Measurements from ENCODE around the gene COX5A.
"Not testable (repeated sequence)": the region's sequence is repeated elsewhere in the genome, so short reads cannot be mapped to it uniquely, and the experiment has no call there.

COX5A gene

DNA sequence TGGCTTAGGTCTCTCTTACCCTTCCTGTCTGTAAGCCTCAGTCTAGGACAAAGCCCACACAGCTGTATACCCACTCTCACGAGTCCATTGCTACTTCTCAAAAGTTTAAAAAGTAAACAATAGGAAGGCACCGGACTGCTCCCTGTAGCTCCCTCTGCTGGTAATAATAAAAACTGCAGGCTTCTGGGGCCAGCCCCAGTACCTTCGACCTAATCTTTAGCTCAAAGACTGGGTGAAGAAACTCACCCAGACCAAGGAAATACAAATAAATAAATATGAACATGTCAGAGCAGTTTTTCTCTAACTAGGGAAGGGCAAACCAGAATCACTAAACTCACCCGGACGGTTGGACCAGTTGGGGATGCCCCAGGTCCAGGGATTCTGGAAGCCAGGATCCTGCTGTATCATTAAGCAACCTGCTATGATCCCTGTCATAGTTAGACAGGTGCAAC is 36.2 kb downstream of the COX5A start:
- peak; percentile 70 for DNase-seq (ENCODE audit: low spot score)

DNA sequence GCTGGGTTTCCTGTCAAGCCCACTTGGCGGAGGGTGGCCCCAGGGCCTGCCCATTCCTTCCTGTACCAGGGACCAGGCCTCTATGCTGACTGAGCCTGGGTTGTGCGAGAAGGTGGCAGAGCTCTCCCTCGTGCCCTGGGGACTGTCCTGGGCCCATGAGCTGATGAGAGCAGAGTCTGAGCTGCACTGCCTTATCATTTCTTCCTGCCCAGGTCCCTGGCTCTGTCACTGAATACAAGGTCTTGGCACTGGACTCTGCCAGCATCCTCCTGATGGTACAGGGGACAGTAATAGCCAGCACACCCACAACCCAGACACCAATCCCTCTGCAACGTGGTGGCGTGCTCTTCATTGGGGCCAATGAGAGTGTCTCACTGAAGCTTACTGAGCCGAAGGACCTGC is 40.6 kb downstream of the COX5A start:
- DNase-seq (ENCODE audit: low spot score) = no peak

DNA sequence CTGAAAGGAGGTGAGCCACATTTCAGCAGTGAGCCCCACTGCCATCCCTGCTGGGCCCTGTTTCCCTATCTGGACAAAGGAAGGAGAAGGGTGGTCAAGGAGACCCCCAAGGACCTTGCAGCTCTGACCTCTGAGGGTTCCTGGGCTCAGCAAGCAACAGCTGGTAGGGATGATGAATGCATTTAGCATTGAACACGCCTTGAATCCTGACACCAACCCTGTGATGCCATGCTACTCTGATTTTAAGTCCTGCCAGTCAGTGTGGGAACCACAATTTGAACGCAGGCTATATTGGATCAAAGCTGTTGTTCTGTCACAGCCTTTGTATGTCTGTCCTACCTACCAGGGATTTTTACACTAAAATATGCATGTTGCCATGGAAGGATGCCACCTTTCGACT is 41.6 kb downstream of the COX5A start:
- no peak for DNase-seq (ENCODE audit: low spot score)

DNA sequence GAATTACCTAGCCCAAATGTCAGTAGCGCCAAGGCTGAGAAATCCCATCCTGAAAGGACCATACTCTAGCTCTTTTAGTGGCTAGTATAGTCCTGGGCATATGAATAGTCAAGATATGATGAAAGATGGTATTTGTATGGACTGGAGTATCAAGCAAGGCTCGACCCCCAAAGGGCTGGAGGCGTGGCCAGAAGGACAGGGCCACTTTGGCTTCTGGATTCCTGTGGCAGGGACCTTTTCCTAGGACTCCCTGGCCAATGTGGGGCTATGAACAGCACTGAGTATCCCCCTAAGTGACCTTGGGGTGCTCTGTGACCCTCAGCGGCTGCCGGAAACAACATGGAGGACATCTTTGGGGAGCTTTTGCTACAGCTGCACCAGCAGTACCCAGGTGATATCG is 42.0 kb downstream of the COX5A start:
- no peak for DNase-seq (ENCODE audit: low spot score)

DNA sequence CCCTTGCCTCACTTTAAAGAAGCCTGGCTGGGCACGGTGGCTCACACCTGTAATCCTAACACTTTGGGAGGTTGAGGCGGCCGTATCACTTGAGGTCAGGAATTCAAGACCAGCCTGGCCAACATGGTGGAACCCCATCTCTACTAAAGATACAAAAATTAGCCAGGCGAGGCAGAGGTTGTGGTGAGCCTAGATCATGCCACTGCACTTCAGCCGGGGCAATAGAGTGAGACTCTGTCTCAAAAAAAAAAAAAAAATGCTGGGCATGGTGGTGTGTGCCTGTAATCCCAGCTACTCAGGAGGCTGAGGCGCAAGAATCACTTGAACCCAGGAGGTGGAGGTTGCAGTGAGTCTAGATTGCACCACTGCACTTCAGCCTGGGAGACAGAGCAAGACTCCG is 43.5 kb downstream of the COX5A start:
- not testable (repeated sequence) for DNase-seq (ENCODE audit: low spot score)

DNA sequence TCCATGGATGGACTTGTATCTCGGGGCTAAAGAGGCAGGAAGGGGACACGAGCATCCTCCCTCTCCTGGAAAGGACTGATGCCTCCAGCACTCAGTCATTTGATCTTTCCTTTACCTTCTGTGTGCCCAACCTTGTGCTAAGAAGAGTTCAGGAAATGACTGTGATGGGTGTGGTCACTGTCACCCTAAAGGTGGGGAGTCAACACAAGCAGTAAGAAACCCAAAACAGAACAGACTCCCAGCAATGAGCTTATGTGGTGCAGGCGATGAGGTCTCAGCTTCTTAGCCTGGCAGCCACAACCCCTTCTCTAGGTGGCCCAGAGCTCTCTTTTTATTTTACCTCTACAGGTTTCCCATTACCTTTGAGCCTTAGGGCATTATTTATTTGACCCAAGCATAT is 44.2 kb downstream of the COX5A start:
- no peak for DNase-seq (ENCODE audit: low spot score)

DNA sequence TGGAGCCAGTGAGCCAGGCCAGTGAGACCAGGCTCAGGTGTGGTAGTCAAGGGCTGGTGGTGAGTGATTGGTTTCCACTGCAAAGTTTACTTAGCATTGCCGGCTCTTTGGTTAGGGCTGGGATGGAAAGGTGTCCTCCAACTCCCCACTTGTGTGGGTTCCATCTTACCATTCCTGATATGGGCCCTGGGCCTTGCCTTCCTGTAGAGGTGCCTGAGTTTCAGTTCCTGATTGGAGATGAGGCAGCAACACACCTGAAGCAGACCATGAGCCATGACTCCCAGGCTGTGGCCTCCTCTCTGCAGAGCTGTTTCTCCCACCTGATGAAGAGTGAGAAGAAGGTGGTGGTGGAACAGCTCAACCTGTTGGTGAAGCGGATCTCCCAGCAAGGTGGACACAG is 44.9 kb downstream of the COX5A start:
- DNase-seq (ENCODE audit: low spot score) = no peak

DNA sequence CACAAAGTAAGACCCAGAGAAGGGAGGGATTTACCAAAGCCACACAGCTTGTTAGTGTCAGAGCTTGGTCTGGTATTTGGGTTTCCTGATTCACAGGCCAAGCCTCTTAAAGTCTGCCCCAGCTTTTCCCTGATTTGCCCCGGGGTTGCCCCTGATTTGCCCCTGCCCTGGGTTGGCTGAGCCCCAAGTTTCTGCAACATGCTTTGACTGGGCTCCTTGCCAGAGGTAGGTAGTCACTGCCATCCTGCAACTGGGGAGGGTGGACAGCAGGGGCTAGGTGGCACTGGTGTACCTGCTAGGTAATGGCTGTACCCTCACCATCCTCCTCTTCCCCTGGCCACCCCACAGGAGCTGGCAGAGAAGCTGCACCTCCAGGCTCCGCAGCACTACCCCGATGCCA is 45.6 kb downstream of the COX5A start:
- DNase-seq (ENCODE audit: low spot score) = no peak

DNA sequence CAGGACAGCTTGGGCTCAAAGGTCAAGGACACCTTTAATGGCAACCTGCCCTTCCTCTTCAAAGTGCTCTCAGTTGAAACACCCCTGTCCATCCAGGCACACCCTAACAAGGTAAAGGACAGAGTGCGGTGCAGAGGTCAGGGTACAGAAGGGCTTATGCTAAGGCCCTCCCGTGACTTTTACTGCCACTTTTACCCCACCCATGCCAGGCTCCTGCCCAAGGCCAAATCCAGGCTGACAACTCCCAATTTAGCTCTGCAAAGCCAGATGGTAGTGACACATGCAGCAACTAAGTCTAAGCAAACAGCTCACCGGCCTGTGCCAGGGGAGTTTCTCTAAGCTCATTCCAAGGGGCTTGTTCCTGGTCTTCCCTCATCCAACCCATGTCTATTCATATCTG is 46.4 kb downstream of the COX5A start:
- DNase-seq (ENCODE audit: low spot score) = no peak

DNA sequence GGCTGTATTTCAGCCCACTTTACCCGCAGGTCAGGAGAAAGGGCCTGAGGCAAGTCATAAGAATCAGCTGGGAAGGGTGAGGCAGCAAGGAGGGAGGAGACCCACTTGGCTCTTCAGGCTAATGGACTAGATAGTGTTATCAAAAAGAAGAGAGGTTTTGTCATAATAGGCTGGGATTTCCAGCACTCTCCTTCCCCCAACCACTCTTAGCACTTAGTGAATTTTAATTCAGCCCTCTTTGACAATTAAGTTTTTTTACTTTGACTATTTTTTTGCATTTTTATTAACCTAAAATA is 47.3 kb downstream of the COX5A start:
- no peak for DNase-seq (ENCODE audit: low spot score)

DNA sequence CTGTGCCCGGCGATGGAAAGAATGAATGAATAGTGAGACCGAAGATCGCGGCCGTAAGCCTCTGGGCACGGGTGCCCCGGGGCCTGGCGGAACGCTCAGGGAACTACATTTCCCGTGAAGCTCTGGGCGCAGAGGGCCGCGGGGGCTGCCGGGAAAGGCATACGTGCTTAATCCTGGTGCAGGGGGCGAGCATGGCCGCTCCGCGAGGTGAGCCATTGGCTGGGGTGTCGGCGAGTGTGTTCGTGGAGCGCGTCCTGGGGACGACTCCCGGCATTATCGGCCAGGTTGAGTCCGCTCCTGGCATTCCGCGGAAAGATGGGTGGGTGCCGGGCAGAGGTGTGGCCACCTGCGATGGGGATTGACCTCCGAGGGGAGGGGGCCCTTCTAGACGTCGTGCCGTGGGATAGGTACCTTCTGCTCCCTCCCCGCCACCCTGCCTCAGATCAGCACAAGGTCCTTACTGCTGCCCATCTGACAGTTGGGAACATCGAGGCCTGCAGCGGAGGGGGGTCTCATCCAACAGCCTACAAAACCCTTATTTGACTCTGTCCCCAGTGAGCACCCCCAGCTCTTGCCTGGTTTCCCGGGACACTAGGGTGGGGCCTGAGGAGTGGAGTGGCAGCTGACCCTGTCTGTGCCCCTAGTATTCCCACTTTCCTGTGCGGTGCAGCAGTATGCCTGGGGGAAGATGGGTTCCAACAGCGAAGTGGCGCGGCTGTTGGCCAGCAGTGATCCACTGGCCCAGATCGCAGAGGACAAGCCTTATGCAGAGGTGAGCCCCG is 47.8 kb downstream of the COX5A start, which contains the start of gene MPI:
Gene MPI, plus strand, starts transcription at position 160 of the 782 bp plus-strand sequence. Its CDS starts 32 bp downstream, at position 192.
- DNase-seq (ENCODE audit: low spot score) = peak; percentile 91

DNA sequence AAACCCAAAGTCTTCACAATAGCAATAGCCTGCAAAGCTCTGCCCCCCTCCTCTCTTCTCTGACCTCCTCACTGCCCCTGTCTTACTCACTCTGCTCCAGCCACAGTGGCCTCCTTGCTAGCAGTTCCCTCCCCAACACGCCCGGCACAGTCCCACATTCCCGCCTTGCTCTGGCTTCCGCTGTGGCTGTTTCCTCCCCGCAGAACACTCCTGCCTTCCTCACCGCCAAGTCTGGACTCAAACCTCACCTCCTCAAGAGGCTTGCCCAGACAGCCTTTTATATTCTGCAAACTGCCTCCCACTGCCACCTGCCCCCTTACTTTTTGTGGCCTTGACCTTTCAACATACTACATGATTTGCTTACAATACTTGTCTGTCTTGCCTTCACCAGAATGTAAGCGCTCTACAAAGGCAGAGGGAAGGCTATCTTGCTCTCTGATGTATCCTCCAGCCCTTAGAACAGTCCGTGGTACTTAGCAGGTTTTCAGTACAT is 48.4 kb downstream of the COX5A start:
- DNase-seq (ENCODE audit: low spot score) = no peak

DNA sequence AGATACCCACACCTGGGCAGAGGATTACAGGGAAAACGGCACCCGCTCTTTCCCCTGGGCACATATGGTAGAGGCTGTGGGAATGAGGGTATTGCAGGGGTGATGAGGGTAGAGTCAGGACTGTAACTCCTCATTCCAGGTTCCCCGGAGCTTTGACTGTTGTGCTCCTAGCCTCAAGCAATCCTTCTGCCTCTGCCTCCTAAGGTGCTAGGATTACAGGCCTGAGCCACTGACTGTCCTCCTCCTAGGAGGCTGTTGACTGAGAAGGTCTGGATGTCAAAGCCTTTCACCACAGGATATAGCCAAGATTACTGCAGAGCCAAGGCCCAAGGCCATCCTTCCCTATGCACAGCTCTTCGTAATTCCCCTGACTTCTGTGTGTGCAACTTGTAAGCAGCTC is 49.2 kb downstream of the COX5A start:
- no peak for DNase-seq (ENCODE audit: low spot score)

DNA sequence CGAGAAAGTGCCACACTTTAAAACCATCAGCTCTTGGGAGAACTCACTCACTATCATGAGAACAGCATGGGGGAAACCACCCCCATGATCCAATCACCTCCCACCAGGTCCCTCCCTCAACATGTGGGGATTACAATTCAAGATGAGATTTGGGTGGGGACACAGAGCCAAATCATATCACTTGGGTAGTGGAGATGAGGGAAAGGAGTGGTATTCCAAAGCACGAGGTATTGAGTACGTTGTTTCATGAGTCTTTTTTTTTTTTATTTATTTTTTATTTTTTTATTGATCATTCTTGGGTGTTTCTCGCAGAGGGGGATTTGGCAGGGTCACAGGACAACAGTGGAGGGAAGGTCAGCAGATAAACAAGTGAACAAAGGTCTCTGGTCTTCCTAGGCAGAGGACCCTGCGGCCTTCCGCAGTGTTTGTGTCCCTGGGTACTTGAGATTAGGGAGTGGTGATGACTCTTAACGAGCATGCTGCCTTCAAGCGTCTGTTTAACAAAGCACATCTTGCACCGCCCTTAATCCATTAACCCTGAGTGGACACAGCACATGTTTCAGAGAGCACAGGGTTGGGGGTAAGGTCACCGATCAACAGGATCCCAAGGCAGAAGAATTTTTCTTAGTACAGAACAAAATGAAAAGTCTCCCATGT is 50.2 kb downstream of the COX5A start:
- DNase-seq (ENCODE audit: low spot score) = not testable (repeated sequence)

DNA sequence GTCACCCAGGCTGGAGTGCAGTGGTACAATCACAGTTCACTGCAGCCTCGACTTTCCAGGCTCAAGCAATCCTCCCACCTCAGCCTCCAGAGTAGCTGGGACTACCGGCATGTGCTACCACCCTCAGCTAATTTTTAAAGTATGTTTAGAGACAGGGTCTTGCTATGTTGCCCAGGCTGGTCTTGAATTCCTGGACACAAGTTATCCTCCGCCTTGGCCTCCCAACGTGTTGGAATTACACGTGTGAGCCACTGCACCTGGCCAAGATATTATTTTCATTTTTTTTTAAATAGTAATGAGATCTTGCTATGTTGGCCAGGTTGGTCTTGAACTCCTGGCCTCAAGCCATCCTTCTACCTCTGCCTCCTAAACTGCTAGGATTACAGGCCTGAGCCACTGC is 52.4 kb downstream of the COX5A start:
- no peak for DNase-seq (ENCODE audit: low spot score)

DNA sequence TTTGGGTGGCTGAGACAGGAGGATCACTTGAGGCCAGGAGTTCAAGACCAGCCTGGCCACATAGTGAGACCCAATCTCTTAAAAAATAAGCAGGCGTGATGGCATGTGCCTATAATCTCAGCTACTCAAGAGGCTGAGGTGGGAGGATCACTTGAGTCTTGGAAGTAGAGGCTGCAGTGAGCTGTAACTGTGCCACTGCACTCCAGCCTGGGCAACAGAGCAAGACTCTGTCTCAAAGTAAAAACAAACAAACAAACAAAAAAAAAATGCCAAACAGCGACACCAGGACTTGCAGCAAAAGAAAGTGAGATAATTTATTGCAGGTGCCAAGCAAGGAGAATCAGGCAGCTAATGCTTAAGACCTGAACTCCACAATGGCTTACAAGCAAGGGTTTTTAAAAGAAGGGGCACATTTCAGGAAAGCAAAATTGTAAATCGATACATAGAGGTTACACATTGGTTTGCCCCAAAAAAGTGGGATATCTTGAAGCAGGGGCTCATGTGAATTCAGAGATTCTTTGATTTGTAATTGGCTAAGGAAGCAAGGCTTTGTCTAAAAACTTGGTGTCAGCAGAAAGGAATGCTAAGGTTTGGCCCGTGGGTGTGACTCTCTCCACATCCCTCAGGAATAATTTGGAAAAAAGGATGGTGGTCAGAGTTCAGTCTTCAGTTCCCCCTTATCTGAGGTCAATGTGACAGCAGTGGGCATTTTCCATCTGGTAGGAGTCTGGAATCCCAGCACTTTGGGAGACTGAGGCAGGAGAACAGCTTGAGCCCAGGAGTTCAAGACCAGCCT is 53.2 kb downstream of the COX5A start:
- DNase-seq (ENCODE audit: low spot score) = no peak

DNA sequence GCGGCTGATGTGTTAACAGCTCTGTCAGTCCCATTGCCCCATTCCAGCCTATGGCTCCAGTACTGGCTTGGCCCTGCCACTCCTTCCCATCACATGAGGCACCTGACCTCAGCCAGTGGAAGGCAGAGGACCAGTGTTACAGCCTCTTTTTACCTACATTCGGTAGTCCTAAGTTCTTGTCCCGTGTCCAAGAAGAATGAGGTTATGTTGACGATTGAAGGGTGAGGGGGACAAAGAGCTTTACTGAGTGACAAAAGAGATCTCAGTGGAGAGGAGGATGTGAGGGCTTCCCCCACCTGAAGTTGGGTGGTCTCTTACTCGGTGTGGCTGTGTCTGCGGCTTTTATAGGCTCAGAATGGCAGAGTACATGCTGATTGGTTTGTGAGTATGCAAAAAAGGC is 55.3 kb downstream of the COX5A start:
- no peak for DNase-seq (ENCODE audit: low spot score)

DNA sequence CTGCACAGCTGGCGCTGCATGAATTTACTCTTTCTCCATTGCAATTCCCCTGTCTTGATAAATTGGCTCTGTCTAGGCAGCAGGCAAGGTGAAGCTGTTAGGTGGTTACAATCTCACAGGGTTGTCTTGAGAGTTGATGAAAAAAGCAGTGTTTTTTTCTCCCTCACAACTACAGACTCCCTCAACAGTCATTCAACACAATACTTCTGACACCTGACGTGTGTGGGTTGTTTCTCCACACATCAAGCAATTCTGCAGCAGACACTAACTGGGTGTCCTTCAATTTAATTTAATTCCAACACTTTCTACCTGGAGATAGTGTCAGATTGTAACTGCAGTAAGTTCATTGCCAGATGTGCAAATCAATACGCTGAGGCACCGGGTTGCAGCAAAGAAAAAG is 59.6 kb downstream of the COX5A start:
- no peak for DNase-seq (ENCODE audit: low spot score)

DNA sequence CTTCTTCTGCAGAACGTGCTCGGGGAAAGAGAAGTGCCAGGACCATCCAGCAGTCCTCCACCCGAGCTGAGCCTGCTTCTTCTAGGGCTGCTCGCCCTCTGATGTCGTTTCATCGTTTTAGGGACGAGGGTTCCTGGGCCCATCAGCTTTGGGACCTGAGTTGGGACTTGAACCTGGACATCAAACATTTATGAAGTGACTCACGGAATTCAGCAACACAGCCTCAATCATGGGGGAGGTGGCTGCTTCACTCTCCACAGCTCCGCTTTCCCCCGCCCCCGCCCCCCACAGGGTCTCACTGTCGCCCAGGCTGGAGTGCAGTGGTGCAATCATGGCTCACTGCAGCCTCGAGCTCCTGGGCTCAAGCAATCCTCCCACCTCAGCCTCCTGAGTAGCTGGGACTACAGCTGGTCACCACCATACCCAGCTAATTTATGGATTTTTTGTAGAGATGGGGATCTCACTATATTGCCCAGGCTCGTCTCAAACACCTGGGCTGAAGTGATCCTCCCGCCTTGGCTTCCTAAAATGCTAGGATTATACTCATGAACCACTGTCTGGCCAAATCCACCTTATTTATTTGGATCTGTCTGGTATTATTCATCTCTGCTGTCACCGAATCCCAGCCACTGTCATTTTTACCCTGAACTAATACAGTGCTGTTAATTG is 64.0 kb downstream of the COX5A start:
- peak; percentile 27 for DNase-seq (ENCODE audit: low spot score)

DNA sequence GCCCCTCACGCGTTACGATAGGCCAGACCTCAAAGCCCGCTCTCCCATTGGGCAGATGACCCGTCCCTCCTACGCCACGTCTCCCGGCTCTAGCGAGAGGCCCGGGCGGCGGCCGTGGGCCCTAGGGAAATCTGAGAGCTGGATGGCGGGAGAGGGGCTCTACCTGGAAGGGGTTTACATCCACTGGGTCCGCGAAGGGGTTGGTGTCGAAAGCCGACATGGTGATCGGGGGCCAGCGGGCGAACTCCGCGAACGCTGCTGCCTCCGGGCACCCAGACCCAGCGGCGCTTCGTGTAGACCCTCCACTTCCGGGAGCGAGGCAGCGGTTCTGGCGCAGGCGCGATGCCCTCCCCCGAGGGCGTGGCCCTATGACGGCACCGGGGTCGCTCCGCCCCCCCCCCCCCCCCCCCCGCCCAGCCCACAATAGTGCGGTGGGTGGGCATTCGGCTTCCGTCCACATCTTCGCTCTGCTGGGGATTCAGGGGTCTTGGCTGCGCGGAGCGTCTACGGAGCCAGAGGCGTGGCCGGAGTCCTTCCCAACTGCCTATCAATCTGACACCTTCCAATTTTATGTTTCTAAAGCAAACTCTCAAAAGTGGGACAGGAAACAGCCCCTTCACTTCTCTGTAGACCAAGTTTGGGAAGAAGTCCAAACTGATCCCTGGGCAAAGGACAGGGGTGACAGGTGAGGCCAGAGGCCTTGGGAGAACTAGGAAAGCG is 64.7 kb downstream of the COX5A start, which contains the start of gene SCAMP2:
Gene SCAMP2, minus strand, starts transcription at position 330 of the 720 bp plus-strand sequence. Its CDS starts 110 bp downstream, at position 220.
- DNase-seq (ENCODE audit: low spot score) = peak; percentile 96

DNA sequence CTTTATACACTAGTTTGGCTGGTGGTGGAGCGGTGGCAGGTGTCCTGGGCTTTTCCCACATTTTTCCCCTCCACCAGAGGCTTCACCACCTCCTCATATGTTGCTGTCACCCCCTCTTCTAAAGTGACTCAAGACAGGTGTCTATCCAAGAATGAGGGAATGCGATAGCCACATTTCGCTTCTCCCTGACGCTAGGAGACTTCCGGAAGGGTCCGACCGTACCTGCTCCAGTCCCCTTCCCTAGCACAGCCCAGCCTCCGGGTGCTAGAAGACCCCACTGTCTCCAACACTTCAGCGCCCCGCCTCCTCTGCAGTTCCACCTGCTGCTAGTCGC is 65.2 kb downstream of the COX5A start:
- DNase-seq (ENCODE audit: low spot score) = no peak
